Peyer's patch (tissue), 4 donors: ENCODE measurements around the gene PRSS53.

Source experiments
- POLR2A ChIP-seq, 2 donors: fragments of 450-650 bp; IDR thresholded peaks; one replicate each; pipeline ENCODE4 v1.5.1; 2017; ENCODE audit warnings: antibody characterized with exemption in 2 of 2, mild to moderate bottlenecking in 2 of 2, moderate library complexity in 2 of 2
- TF ChIP-seq, protein P1 (sequence below), 6 experiments: fragments of 450-650 bp in 4 of 6; fragments of 200-600 bp in 2 of 6; sonication (generic) in 1 of 6; IDR thresholded peaks; one replicate each; pipeline ENCODE4 v1.5.1; 2017 to 2019; ENCODE audit warnings: antibody characterized with exemption in 6 of 6, mild to moderate bottlenecking in 3 of 6, moderate library complexity in 1 of 6

GRCh38 chr16:31043352-31043751 is 45.4 kb downstream of the PRSS53 start:
- TF ChIP-seq, protein P1, sequence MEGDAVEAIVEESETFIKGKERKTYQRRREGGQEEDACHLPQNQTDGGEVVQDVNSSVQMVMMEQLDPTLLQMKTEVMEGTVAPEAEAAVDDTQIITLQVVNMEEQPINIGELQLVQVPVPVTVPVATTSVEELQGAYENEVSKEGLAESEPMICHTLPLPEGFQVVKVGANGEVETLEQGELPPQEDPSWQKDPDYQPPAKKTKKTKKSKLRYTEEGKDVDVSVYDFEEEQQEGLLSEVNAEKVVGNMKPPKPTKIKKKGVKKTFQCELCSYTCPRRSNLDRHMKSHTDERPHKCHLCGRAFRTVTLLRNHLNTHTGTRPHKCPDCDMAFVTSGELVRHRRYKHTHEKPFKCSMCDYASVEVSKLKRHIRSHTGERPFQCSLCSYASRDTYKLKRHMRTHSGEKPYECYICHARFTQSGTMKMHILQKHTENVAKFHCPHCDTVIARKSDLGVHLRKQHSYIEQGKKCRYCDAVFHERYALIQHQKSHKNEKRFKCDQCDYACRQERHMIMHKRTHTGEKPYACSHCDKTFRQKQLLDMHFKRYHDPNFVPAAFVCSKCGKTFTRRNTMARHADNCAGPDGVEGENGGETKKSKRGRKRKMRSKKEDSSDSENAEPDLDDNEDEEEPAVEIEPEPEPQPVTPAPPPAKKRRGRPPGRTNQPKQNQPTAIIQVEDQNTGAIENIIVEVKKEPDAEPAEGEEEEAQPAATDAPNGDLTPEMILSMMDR (IDR thresholded peaks at IDR 0.05), result no peak
- no peak for TF ChIP-seq POLR2A (IDR thresholded peaks at IDR 0.05)
